GM12872 (cell line): Measurements from ENCODE around the gene SCAMP2.

ENCODE experiments used
- TF ChIP-seq, protein P1 (sequence below): IDR thresholded peaks from 3 replicates; pipeline ENCODE4 v1.5.1; 2011; ENCODE audit warnings: low read depth, mild to moderate bottlenecking, low read length, moderate library complexity; ENCODE audit not compliant: insufficient read depth

Gene SCAMP2

DNA sequence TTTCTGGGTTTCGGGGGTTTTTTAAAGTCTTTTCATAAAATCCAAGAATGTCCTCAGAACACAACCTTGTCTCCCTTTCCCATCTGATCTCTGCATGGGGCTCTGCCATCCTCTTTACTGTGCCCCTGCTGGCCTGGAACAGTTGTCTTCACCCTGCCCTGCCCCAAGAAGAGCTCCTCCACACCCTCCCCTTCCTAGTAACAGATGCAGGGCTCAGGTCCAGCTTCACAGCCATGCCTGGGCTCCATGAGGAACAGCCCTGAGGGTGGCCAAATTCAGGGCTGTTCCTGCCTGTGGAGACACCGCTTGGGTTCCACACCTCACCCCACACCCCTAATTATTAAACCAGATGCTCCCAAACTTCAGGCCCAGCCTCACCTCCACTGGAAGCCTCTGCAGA, 17.3 kb downstream of the SCAMP2 start:
- TF ChIP-seq, protein P1, sequence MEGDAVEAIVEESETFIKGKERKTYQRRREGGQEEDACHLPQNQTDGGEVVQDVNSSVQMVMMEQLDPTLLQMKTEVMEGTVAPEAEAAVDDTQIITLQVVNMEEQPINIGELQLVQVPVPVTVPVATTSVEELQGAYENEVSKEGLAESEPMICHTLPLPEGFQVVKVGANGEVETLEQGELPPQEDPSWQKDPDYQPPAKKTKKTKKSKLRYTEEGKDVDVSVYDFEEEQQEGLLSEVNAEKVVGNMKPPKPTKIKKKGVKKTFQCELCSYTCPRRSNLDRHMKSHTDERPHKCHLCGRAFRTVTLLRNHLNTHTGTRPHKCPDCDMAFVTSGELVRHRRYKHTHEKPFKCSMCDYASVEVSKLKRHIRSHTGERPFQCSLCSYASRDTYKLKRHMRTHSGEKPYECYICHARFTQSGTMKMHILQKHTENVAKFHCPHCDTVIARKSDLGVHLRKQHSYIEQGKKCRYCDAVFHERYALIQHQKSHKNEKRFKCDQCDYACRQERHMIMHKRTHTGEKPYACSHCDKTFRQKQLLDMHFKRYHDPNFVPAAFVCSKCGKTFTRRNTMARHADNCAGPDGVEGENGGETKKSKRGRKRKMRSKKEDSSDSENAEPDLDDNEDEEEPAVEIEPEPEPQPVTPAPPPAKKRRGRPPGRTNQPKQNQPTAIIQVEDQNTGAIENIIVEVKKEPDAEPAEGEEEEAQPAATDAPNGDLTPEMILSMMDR = no peak

DNA sequence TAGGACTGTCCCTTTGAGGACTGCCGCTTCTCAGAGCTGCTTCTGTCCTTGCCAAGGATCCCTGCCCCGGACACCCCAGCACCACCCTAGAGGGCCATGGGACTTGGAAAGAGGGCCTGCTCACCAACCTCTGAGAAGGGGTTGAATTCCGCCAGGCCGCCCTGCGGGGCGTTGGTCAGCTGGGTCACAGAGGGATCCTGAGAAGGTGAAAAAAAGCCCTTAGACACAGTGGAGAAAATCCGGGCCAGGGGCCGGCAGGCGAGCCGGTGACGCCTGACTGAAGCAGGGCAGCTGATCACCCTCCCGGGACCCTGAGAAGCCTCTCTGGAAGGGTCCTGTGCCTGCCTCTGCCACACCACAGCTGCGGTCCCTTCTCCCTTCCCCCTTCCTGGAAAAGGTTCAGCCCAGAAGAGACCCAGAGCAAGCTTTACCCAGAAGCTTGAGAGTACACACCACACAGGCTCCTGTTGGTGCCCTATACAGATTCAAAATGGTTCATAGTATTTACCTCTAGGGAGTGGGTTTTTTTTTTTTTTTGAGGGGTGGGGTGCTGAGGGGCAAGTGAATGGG, 18.6 kb downstream of the SCAMP2 start:
- TF ChIP-seq, protein P1 = no peak

DNA sequence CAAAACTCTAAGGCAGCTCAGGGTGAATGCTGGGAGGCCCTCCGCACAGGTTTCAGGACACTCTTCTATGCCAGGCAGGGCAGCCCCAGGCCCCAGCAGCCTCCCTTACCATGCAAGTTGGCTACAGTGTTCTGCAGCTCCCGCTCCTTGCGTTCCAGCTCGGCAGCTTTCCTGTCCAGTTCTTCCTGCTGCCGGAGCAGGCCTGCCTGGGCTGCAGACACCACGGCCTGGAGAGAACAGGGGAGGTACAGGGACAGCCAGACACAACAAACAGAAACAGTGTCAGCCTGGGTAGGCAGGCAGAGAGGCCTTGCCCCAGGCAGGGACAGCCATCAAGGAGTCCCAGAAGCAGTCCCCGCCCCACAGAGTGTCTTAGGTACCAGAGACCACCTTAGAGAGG, 21.2 kb downstream of the SCAMP2 start:
- TF ChIP-seq, protein P1 = no peak

DNA sequence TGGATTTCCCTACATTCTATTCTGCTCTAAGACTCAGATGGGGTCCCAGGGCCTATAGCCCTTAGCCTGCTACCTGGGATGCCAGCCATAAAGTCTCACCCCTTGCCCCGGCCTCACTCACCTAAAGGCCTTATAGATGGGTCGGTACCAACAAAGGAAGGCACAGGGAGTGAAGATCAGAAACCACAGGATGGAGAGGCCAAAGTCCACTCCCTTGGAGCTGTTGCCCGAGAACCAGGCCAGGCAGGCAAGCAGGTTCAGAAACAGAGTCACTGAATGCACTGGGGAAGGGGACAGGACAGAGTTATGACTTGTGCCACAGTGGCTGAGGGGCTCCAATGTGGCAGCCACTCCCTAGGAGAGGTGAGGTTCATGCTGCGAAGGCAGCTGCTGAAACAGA, 22.8 kb downstream of the SCAMP2 start:
- TF ChIP-seq, protein P1 = no peak

DNA sequence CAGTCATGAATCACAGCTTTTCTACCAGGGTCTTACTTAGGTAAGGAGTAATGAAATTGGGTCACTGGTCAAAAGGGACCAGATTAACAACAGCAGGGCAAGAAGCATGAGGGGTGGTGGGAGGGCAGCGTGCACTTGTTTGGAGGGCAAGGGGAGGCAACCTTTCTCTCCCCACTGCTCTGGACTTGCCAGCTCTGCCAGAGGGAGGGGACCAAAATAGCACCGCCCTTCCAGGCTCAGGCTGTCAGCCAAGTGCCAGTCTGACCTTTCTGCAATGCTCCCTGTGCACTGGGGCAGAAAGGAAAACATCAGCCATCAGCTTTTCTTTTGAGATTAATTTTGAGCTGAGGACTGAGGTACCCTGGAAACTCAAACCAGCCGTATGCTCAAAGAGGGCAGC, 25.7 kb downstream of the SCAMP2 start:
- TF ChIP-seq, protein P1 = no peak

DNA sequence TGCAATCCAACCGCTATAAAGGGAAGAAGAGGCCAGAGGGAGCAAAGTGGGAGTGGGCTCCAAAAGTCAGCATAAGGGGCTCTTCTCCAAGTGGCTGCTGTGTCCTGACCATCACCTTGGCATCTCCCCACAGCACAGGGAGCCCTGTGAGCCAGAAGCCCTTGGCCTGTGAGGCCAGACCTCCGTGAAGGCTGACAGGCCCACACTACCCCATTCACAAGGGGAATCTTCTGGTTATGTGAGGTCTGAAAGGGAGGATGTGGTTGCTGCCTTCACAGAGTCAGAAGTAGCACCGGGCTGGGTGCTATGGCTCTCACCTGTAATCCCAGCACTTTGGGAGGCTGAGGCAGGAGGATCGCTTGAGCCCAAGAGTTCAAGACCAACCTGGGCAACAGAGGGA, 27.6 kb downstream of the SCAMP2 start:
- TF ChIP-seq, protein P1 = no peak

DNA sequence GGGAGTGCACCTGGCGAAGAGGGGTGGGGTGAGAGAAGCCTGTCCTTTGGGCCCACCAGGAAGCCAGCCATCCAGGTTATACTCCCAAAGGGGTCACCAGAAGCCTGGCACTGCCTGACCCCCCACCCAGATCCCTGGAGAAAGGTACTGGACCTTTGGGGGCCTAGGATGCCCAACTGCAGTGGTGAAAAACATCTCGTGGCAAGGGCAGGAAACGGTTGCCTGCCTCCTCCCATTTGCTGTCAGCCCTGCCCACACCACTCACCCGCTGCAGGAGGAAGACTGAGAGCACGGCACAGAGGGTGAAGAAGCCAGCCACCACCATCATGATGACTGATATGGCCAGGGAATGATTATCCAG, 28.0 kb downstream of the SCAMP2 start:
- TF ChIP-seq, protein P1 = no peak
